SK-N-SH (cell line): ENCODE data around the gene STAP2. TPM values are rescaled to one million over a fixed set of nuclear protein-coding genes. Genes with fewer than 3 reads are reported as not detected.

Experiments used
- CTCF ChIA-PET: fragments of 300-600, 350-600 bp; formaldehyde crosslinking; extraction: SDS; loops from one replicate; lab custom pipeline; 2021; lab: Yijun Ruan, JAX
- POLR2A ChIA-PET: fragments of 350-600 bp; sonication (Branson Sonifier 250); formaldehyde crosslinking; extraction: SDS; loops from one replicate; lab custom pipeline; 2020; ENCODE audit warnings: antibody characterized with exemption, inconsistent platforms; lab: Yijun Ruan, JAX
- DNase-seq: peaks from one replicate; pipeline ENCODE4 v3.0.0; 2012
- H2AFZ ChIP-seq: fragments of 200-600 bp; sonication (generic); 2 replicates; pipeline ENCODE4 v1.8.1; 2016; ENCODE audit warnings: antibody characterized with exemption, mild to moderate bottlenecking, low read depth
- H3F3A ChIP-seq: fragments of 200-600 bp; sonication (generic); replicated peaks from 2 replicates; pipeline ENCODE3; 2016; ENCODE audit warnings: antibody characterized with exemption, mild to moderate bottlenecking; ENCODE audit not compliant: insufficient read depth
- H3K27ac ChIP-seq, 2 experiments: fragments of 200-500 bp in 1 of 2; fragments of 200-600 bp in 1 of 2; sonication (Bioruptor generic) in 1 of 2; sonication (generic), shearing (Covaris generic) in 1 of 2; 2 replicates each; pipeline versions ENCODE4 v1.5.1 to v1.6.1; 2014 to 2016; ENCODE audit warnings: low read depth in 2 of 2, inconsistent platforms in 1 of 2, low read length in 1 of 2, mild to moderate bottlenecking in 1 of 2, mixed read lengths in 1 of 2
- H3K27me3 ChIP-seq: fragments of 200-600 bp; sonication (generic), shearing (Covaris generic); 2 replicates; pipeline ENCODE4 v1.6.1; 2016; ENCODE audit warnings: mixed run types; ENCODE audit not compliant: insufficient read depth
- H3K36me3 ChIP-seq, 2 experiments: fragments of 200-500 bp in 1 of 2; fragments of 200-600 bp in 1 of 2; sonication (Bioruptor generic) in 1 of 2; sonication (generic) in 1 of 2; replicated peaks in 1 of 2; 2 replicates each; pipeline versions ENCODE3 to v1.5.1; 2014 to 2016; ENCODE audit warnings: low read length in 1 of 2, mild to moderate bottlenecking in 1 of 2; ENCODE audit not compliant: insufficient read depth in 2 of 2, control insufficient read depth in 1 of 2
- H3K4me1 ChIP-seq, 2 experiments: fragments of 200-500 bp in 1 of 2; fragments of 200-600 bp in 1 of 2; sonication (Bioruptor generic) in 1 of 2; sonication (generic), shearing (Covaris generic) in 1 of 2; 2 replicates each; pipeline versions ENCODE4 v1.5.1 to v1.6.1; 2014 to 2016; ENCODE audit warnings: low read depth in 1 of 2, low read length in 1 of 2, mixed run types in 1 of 2; ENCODE audit not compliant: insufficient read depth in 2 of 2, control insufficient read depth in 1 of 2
- H3K4me2 ChIP-seq: fragments of 200-600 bp; sonication (generic), shearing (Covaris generic); 2 replicates; pipeline ENCODE4 v1.6.1; 2017; ENCODE audit warnings: mixed run types
- H3K4me3 ChIP-seq, 2 experiments: fragments of 200-500 bp in 1 of 2; fragments of 200-600 bp in 1 of 2; sonication (Bioruptor generic) in 1 of 2; sonication (generic), shearing (Covaris generic) in 1 of 2; 2 replicates each; pipeline versions ENCODE4 v1.5.1 to v1.8.1; 2014 to 2016; ENCODE audit warnings: low read depth in 2 of 2, inconsistent platforms in 1 of 2, low read length in 1 of 2, mild to moderate bottlenecking in 1 of 2, mixed read lengths in 1 of 2, moderate library complexity in 1 of 2
- H3K79me2 ChIP-seq: fragments of 200-600 bp; sonication (generic); 2 replicates; pipeline ENCODE4 v1.8.1; 2017; ENCODE audit warnings: mild to moderate bottlenecking; ENCODE audit not compliant: insufficient read depth
- H3K9ac ChIP-seq: fragments of 200-600 bp; sonication (generic); 2 replicates; pipeline ENCODE4 v1.6.1; 2017; ENCODE audit warnings: mixed run types
- H3K9me2 ChIP-seq: fragments of 200-600 bp; sonication (generic); 2 replicates; pipeline ENCODE4 v1.6.1; 2017; ENCODE audit warnings: mixed run types
- H3K9me3 ChIP-seq: fragments of 200-600 bp; sonication (generic); 2 replicates; pipeline ENCODE4 v1.6.1; 2017; ENCODE audit warnings: mixed run types, mild to moderate bottlenecking, moderate library complexity
- H4K20me1 ChIP-seq: fragments of 200-600 bp; sonication (generic); 2 replicates; pipeline ENCODE4 v1.6.1; 2017; ENCODE audit warnings: mild to moderate bottlenecking, mixed run types; ENCODE audit not compliant: insufficient read depth
- ELF1 ChIP-seq: IDR thresholded peaks from 2 replicates; pipeline ENCODE4 v1.4.0; 2012
- FOXM1 ChIP-seq: IDR thresholded peaks from 2 replicates; pipeline ENCODE4 v1.4.0; 2012; ENCODE audit warnings: low read depth, mild to moderate bottlenecking
- JUND ChIP-seq: IDR thresholded peaks from 2 replicates; pipeline ENCODE4 v1.4.0; 2012
- MEF2A ChIP-seq: IDR thresholded peaks from 2 replicates; pipeline ENCODE4 v1.4.0; 2012; ENCODE audit warnings: low read depth, borderline replicate concordance
- MXI1 ChIP-seq: IDR thresholded peaks from 2 replicates; pipeline ENCODE4 v1.6.1; 2012; ENCODE audit warnings: mild to moderate bottlenecking, low read depth, low read length, improper control_type of control experiment
- NFIC ChIP-seq: IDR thresholded peaks from 2 replicates; pipeline ENCODE4 v1.4.0; 2012; ENCODE audit warnings: borderline replicate concordance
- RFX5 ChIP-seq: IDR thresholded peaks from 2 replicates; pipeline ENCODE4 v1.6.1; 2012; ENCODE audit warnings: mild to moderate bottlenecking, improper control_type of control experiment, low read length
- RXRA ChIP-seq: IDR thresholded peaks from 2 replicates; pipeline ENCODE4 v1.4.0; 2012; ENCODE audit warnings: low read depth, mild to moderate bottlenecking, borderline replicate concordance
- SIN3A ChIP-seq: IDR thresholded peaks from 2 replicates; pipeline ENCODE4 v1.6.1; 2012; ENCODE audit warnings: low read depth, mild to moderate bottlenecking, low read length, moderate library complexity, borderline replicate concordance
- TEAD4 ChIP-seq: IDR thresholded peaks from 2 replicates; pipeline ENCODE4 v1.4.0; 2012; ENCODE audit warnings: mild to moderate bottlenecking, borderline replicate concordance; ENCODE audit not compliant: insufficient read depth
- YY1 ChIP-seq: IDR thresholded peaks from 2 replicates; pipeline ENCODE4 v1.4.0; 2012; ENCODE audit warnings: low read depth, mild to moderate bottlenecking
- WGBS: methylation state at CpG from one replicate; pipeline ENCODE4 v1.1.6; 2017; ENCODE audit warnings: low lambda C conversion rate; 5-methylcytosine and 5-hydroxymethylcytosine counted together
- polyA plus RNA-seq, 3 experiments: library from polyadenylated mRNA; depleted of rRNA; stranded (reverse); fragments of >200 nt; gene quantifications; 2 replicates each; pipeline ENCODE4 v1.2.3, GENCODE V29; 2012
- TF ChIP-seq, protein P1 (sequence below): IDR thresholded peaks from 2 replicates; pipeline ENCODE4; 2012
- TF ChIP-seq, protein P2 (sequence below): fragments of 150-350 bp; IDR thresholded peaks from 2 replicates; pipeline ENCODE4 v1.6.1; 2017; ENCODE audit warnings: antibody characterized with exemption, low read length, low read depth, borderline replicate concordance
- TF ChIP-seq, protein P3 (sequence below): fragments of 150-350 bp; IDR thresholded peaks from 2 replicates; pipeline ENCODE4 v1.6.1; 2016; ENCODE audit warnings: mild to moderate bottlenecking, low read depth, low read length
- TF ChIP-seq, protein P4 (sequence below): IDR thresholded peaks from 2 replicates; pipeline ENCODE4 v1.4.0; 2012; ENCODE audit warnings: low read depth, borderline replicate concordance
- TF ChIP-seq, protein P5 (sequence below): IDR thresholded peaks from 2 replicates; pipeline ENCODE4 v1.6.1; 2012; ENCODE audit warnings: mild to moderate bottlenecking, low read depth, low read length, moderate library complexity

The STAP2 gene
- polyA plus RNA-seq, 1 of the 3 experiments (the other 2 are of a cell fraction), result 7.6 TPM

DNA sequence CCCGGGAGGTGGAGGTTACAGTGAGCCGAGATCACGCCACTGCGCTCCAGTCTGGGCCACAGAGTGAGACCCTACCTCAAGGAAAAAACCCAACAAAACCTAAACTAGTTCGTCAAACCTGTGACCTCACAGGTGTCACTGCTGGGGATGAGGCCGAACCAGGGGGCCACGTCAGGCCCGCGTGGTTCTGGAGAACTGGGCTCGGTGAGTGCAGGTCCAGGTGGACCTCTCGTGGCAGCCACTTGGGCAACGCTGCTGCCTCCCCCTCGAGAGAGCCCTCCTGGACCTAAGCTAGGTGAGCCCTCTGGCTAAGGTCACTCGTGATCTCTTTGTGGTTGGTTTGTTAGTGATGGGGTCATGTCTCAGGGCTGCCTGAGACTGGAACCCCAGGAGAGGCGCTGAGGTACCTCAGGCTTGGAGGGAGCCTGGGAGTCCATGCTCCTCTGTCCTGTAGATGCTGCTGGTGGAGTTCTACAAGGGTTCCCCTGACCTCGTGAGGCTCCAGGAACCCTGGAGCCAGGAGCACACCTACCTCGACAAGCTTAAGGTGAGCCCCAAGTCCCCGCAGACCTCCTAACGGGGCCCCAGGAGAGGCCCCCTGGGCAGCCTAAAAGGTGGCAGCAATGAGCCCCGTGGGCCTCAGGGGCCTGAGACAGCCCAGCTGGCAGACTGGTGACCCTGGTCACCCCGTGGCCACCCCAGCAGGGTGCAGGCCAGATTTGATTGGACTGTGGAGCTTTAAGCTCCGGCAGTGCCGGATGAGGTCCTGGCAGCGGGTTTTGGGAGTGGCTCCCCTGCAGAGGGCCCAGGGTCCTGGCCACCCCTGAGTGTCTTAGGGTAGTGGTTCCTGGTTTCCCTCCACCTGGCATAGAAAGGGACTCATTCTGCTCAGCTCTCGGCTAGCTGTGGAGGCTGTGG lies 20.3 kb upstream of the STAP2 start:
- ChIA-PET CTCF (interaction anchor here (1.8 to 2.2 kb wide), 2 partner anchors 42 to 92 kb away, joined by 6 to 8 read pairs; partner anchors contain the start of gene SH3GL1), POLR2A (interaction anchor here (0.5 kb wide), 1 partner anchor 193 kb away, joined by 3 read pairs; no protein-coding TSS in a partner anchor)
- no peaks in the 10 kb centered on the region for H3F3A ChIP-seq
- H3K9me3 ChIP-seq, result no peaks in the 10 kb centered on the region
- no peaks in the 10 kb centered on the region for H3K4me1 ChIP-seq
- no peaks in the 10 kb centered on the region for H4K20me1 ChIP-seq
- DNase-seq, result peak; percentile 27
- H3K36me3 ChIP-seq, result peaks cover 0 to 47% of the 10 kb centered on the region in 2 experiments
- no peak overlapping the region for H3K27ac ChIP-seq
- TF ChIP-seq MEF2A (no peak), ELF1 (no peak), NFIC (no peak), SIN3A (no peak), RXRA (no peak), YY1 (no peak), JUND (no peak), TEAD4 (no peak), RFX5 (no peak), MXI1 (no peak), FOXM1 (no peak)
- TF ChIP-seq, protein P1, sequence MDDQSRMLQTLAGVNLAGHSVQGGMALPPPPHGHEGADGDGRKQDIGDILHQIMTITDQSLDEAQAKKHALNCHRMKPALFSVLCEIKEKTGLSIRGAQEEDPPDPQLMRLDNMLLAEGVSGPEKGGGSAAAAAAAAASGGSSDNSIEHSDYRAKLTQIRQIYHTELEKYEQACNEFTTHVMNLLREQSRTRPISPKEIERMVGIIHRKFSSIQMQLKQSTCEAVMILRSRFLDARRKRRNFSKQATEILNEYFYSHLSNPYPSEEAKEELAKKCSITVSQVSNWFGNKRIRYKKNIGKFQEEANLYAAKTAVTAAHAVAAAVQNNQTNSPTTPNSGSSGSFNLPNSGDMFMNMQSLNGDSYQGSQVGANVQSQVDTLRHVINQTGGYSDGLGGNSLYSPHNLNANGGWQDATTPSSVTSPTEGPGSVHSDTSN, result no peak
- TF ChIP-seq, protein P2, sequence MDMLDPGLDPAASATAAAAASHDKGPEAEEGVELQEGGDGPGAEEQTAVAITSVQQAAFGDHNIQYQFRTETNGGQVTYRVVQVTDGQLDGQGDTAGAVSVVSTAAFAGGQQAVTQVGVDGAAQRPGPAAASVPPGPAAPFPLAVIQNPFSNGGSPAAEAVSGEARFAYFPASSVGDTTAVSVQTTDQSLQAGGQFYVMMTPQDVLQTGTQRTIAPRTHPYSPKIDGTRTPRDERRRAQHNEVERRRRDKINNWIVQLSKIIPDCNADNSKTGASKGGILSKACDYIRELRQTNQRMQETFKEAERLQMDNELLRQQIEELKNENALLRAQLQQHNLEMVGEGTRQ, result no peak
- TF ChIP-seq, protein P3, sequence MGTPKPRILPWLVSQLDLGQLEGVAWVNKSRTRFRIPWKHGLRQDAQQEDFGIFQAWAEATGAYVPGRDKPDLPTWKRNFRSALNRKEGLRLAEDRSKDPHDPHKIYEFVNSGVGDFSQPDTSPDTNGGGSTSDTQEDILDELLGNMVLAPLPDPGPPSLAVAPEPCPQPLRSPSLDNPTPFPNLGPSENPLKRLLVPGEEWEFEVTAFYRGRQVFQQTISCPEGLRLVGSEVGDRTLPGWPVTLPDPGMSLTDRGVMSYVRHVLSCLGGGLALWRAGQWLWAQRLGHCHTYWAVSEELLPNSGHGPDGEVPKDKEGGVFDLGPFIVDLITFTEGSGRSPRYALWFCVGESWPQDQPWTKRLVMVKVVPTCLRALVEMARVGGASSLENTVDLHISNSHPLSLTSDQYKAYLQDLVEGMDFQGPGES, result no peak
- TF ChIP-seq, protein P4, sequence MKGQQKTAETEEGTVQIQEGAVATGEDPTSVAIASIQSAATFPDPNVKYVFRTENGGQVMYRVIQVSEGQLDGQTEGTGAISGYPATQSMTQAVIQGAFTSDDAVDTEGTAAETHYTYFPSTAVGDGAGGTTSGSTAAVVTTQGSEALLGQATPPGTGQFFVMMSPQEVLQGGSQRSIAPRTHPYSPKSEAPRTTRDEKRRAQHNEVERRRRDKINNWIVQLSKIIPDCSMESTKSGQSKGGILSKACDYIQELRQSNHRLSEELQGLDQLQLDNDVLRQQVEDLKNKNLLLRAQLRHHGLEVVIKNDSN, result no peak
- TF ChIP-seq, protein P5, sequence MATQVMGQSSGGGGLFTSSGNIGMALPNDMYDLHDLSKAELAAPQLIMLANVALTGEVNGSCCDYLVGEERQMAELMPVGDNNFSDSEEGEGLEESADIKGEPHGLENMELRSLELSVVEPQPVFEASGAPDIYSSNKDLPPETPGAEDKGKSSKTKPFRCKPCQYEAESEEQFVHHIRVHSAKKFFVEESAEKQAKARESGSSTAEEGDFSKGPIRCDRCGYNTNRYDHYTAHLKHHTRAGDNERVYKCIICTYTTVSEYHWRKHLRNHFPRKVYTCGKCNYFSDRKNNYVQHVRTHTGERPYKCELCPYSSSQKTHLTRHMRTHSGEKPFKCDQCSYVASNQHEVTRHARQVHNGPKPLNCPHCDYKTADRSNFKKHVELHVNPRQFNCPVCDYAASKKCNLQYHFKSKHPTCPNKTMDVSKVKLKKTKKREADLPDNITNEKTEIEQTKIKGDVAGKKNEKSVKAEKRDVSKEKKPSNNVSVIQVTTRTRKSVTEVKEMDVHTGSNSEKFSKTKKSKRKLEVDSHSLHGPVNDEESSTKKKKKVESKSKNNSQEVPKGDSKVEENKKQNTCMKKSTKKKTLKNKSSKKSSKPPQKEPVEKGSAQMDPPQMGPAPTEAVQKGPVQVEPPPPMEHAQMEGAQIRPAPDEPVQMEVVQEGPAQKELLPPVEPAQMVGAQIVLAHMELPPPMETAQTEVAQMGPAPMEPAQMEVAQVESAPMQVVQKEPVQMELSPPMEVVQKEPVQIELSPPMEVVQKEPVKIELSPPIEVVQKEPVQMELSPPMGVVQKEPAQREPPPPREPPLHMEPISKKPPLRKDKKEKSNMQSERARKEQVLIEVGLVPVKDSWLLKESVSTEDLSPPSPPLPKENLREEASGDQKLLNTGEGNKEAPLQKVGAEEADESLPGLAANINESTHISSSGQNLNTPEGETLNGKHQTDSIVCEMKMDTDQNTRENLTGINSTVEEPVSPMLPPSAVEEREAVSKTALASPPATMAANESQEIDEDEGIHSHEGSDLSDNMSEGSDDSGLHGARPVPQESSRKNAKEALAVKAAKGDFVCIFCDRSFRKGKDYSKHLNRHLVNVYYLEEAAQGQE, result no peak
- H2AFZ ChIP-seq, result no peak overlapping the region
- no peak overlapping the region for H3K4me3 ChIP-seq
- no peaks in the 10 kb centered on the region for H3K9me2 ChIP-seq
- no peak overlapping the region for H3K4me2 ChIP-seq
- H3K79me2 ChIP-seq, result no peaks in the 10 kb centered on the region
- no peak overlapping the region for H3K9ac ChIP-seq
- no peaks in the 10 kb centered on the region for H3K27me3 ChIP-seq
- WGBS, result 87% methylated on average over 5 of the region's 25 CpGs
